Endometrium (tissue), 2 donors: ENCODE results near the gene SBNO2.
"Not testable (repeated sequence)": the region's sequence is repeated elsewhere in the genome, so short reads cannot be mapped to it uniquely, and the experiment has no call there.

Source experiments
- FAIRE-seq: peaks from 2 replicates; lab custom pipeline; 2012; peaks lifted over from hg19 to GRCh38; lab: Jason Lieb, UNC
- donor health status: control.
- donor health status: control.

Gene SBNO2

DNA sequence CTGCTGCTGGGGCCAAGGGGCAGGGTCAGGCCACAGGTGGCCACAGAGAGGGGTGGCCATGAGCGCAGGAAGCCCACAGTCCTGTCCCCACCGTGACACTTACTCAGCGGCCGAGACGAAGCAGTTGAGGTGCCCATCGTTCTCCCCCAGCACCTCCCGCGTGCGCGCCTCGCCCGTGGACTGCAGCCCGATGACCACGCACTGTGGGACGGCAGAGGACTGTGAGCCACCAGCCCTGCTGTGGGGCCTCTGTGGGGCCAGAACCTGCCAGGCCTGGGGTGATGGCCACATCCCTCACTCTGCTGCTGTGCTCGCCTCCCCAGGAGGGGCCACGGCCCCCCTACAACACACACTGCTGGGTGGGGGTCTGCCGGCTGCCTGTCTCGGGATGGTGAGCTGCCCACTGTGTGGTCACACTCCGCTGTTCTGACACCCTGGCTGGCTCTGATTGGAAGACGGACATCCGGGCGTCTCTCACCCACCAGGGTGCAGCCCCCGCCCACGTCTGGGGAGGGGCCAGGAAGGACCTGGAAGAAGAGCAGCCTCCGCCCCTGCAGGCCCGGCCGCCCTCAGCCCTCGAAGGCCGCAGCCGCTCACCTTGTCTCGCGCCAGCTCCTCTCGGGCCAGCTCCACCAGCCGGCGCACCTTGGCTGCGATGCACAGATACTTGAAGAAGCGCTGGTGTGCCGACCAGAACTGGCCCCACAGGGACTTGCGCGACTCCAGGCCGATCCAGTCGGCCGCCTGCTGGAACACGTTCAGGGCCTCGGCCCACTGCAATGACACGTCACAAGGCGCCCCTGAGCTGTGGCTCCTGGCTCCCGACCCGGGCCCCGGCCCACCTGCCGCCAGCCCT is 57.1 kb downstream of the SBNO2 start:
- no peak for FAIRE-seq

DNA sequence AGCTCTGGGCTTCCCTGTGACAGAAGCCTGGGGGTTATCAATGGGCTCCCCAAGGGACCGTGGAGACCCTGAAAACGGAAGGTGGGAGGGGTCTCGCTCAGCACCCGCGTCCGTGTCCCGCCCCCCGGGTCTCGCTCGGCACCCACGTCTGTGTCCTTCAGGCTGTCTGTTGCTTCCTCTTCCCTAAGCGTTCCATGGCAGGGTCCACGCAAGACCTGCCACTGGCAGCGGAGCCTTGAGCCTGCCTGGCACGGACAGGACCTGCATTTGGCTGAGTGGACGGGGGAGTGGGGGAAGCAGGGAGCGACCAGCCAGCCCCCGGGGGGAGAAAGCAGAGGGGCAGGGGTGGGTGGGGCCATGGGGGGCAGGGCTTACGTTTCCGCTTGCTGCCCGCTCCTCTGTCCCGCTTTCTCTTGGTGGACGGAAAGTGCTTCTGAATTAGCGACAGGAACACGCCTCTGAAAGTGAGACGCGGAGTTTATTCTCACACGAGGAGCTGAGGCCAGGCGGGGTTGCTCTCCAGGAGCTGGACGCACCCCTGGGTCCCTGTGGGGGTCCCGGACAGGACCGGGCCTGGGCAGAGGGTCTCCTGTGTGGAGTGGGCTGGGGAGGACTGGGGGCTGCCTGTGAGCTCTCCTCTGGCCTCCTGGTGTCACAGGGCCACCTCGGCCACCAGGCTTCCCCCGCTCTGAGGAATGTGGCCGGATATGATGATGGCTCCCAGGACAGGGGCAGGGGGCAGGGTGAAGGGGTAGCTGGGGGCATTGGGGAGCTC is 58.2 kb downstream of the SBNO2 start:
- FAIRE-seq = no peak

DNA sequence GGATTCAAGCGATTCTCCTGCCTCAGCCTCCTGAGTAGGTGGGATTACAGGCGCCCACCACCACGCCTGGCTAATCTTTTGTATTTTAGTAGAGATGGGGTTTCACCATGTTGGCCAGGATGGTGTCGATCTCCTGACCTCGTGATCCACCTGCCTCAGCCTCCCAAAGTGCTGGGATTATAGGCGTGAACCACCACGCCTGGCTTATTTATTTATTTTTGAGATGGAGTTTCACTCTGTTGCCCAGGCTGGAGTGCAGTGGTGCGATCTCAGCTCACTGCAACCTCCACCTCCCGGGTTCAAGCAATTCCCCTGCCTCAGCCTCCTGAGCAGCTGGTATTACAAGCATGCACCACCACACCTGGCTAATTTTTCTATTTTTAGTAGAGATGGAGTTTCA is 59.3 kb downstream of the SBNO2 start:
- not testable (repeated sequence) for FAIRE-seq

DNA sequence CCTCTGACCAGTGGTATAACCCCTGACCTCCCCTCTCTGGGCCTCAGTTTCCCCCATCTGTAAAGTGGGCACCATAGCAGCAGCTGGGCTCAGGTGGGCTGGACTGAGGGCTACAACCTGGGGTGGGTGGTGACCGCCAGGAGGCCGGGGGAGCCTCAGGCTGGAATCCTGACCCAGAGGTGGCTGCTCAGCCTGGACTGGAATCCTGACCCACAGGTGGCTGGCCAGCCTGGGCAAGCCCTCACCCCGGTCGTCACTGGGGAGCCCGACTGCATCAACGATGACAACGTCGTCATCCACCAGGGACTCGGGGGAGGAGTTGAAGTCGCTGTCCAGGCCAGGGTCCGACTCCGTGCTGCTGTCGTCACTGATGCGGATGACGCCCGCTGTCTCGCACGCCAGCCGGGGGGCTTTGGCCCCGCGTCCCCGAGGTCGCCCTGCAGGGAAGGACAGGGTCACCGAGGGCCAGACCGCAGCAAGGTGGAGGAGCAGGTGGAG is 60.0 kb downstream of the SBNO2 start:
- no peak for FAIRE-seq

DNA sequence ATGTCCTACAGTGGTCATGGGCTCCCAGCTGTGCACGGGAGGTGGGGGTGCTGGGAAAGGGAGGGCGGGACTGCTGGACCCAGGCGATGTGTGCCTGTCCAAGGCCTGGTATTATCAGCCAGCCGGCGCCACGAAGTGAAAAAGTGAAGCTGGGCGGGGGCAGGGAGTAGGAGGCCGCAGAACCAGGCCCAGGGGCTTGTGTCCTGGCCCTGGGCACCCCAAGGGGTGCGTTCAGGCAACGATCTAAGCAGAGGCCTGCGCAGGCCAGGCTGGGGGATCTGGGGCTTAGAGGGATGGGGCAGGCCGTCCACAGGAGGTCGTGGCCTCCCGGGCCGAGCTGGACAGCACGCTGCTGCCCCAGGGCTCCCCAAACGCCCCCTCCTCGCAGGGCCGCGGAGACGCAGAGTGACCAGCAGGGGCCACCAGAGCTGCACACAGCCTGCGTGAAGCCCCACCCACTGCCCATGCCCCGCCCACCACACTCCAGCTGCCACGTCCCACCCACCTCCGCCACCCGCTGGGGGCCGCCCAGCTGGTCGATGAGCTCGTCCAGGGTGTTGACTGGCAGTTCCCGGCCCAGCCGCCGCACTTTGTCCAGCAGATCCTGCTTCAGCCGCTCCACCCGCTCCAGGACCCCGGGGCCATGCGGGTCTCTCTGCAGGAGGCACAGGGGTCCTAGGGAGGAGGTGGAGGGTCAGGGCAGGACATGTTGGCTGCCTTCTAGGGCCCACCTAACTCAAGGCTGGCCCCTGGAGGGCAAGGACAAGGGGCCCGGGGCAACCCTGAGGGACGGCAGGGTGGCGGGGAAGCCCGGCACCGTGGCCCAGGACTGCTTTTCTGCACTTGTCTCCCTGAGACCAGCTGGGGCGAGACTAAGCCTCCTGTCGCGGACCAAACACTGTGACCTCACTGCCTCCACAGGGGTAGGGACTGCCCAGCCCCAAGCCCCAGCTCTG is 60.8 kb downstream of the SBNO2 start:
- no peak for FAIRE-seq

DNA sequence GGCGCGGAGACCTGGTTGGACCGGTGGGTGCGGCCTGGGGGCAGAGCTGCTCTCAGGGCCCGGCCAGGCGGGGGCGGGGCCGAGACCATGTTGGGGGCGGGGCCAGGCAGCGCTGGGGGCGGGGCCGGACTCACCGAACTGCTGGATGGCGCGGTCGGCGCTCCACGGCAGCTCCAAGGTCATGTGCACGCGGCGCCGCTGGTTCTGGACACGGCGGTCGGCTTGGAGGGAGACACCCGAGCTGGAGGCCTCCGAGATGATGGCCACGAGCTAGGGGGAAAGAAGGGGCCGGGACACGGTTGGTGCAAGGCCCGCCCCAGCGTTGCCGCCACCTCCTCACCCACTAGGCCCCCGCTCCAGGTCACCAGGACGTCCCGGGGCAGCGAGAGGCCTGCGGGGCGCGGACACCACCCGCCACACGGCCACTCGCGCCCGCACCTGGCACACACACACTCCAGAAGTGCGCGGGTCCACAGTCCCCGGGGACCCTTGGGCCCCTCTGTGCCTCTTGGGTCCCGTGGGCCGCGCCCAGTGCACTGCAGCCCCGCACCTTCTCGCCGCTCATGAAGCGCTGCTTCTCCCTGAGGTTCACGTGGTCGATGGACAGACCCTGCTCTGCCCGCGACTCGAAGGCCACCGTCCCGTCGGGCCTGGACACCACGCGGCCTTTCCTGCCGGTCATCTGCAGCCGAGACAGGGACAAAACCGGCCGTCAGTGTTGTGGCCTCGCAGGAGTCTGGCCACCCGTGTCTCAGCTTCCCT is 61.6 kb downstream of the SBNO2 start:
- no peak for FAIRE-seq

DNA sequence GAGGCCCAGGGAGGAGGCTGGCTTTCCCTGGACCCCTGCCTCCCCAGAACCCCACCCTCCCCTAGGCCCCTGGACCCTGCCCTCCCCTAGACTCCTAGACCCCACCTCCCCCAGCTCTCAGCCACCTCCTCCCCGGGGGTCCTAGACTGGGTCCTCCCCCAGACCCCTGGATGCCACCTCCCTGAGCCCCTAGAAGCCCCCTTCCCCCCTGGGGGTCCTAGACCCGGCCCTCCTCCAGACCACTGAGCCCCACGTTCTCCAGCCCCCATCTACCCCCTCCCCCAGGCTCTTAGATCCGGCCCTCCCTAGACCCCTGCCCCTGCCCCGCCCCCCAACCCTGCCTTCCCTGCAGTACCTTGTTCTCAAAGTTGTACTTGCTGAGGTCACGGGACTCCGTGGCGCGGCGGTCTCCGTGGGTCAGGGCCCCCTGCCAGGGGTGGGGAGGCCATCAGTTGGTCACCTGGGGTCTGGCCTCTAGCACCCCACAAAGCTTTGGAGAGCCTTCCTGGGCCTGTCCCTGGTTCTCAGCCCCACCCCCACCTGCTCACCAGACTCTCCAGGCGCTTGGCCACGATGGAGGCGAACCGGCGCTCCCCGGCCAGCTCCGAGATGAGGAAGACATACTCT is 62.3 kb downstream of the SBNO2 start:
- no peak for FAIRE-seq

DNA sequence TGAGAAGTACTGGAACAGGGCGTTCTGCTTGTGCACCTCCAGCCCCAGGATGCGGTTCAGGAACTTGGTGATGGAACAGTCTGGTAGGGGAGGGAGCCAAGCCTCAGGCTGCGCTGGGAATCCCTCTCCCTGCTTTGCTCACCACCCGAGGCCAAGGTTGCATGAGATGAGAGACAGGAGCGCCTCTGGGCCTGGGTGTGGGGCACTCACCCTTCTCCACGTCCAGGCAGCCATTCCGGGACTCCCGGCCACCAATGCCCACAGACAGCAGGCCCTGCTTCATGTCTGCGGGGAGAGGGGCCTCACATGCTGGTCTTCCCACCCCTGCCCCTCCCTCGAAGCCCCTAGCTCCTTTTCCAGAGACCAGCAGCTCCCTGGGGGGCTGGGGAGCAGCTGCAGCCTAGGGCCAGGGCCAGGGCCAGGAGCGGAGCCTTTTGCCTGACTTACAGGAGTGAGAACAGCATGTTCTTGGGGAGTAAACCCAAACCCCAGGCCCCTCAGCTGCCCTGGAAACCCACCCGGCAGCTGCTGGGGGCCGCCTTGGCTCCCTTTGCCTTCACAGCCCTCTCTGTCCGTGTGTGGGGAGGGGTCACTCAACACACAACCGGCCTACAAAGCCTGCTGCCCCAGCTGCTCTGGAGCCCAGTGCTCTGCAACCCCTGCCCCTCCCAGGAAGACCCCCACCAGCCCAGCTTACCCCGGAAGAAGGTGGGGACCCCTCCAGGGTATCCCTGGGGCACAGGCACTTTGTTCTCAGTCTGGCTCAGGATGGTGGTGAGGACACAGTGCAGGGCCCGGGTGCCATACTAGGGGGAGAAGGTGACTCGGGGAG is 63.0 kb downstream of the SBNO2 start:
- FAIRE-seq = no peak

DNA sequence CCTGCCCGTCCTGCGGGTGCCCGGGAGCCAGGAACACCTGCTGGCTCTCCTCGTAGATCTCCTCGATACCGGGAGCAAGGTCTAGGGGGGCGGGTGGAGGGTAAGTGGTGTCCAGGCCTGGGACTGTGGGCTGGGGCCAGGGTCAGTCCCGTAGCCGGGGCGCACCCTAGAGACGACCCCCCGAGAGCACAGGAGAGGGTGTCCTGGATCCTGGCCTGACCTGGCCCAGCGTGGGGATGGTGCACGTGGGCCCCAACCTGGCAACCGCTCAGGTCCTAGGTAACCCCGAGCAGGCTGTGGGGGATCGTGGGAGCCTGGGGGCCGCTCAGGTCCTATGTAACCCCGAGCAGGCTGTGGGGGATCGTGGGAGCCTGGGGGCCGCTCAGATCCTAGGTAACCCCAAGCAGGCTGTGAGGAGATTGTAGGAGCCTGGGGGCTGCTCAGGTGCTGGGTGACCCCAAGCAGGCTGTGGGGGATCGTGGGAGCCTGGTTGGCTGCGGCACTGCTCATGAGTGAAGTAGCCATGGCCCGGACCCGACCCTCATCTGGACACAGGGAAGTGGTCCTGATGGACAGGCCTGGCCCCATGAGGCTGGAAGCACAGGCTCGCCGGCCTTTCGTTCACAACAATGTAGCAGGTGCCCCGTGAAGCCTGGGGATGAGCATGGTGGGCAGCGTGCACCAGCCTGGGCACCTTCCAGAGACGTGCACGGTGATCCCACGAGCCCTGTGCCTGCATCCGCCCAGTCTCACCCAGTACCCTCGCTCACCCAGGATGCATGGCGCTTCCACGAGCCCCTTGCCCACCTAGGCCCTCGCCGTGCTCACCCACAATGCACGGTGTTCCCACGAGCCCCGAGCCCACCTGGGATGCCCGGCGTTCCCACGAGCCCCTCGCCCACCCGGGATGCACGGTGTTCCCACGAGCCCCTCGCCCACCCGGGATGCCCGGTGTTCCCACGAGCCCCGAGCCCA is 64.1 kb downstream of the SBNO2 start:
- no peak for FAIRE-seq

DNA sequence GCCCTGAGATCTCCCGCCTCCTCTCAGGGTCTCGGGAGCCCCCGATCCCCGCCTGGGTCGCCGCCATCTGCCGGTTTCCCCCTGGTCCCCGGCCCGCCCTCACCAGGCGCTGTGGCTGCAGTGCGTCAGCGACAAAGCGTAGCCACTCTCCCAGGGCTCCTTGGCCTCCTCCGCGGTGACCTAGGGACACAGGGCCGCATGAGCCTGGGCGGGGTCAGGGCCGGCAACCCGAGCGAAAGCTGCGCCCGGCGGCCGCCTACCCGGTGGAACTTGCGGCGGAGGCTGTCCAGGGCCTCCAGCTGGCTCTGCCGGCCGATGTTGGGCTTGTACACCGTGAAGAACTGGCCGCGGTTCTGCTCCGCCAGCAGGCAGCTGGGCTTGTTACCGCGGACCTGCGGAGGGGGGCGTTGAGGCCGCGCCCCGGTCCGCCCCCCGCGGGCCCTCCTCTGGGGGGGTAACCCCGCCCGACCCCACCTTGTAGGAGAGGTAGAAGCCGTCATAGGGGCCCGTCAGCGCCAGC is 65.0 kb downstream of the SBNO2 start:
- no peak for FAIRE-seq

DNA sequence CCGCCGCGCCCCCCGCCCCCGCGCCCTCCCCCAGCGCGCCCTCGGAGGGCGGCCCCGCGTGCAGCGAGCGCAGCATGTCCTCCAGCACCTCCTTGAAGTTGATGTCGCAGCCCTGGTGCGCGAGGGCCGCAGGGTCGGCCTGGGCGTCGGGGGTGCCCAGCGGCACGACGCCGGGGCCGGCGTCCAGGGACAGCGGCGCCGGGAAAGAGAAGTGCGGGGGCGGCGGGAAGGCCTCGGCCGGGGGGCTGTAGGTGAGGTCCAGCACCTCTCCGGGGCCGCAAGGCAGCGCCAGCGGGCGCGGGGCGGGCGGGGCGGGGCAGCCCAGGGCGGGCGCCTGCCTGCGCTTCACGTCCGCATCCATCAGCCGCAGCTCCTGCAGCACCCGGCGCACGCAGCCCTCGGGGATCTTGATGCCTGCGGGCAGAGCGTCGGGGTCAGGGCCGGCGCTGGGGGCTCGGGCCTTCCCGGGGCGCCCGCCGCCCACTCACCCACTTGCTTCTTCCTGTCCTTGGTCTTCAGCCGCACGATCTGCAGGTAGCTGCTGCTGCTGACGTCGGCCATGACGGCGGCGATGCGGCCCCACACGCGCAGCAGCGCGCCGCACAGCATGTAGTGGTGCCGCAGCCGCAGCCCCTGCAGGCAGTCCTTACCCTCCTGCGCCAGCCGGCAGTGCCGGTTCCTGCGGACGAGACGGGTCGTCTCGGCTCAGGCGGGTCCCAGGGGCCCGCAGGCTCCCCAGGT is 65.6 kb downstream of the SBNO2 start:
- FAIRE-seq = no peak

DNA sequence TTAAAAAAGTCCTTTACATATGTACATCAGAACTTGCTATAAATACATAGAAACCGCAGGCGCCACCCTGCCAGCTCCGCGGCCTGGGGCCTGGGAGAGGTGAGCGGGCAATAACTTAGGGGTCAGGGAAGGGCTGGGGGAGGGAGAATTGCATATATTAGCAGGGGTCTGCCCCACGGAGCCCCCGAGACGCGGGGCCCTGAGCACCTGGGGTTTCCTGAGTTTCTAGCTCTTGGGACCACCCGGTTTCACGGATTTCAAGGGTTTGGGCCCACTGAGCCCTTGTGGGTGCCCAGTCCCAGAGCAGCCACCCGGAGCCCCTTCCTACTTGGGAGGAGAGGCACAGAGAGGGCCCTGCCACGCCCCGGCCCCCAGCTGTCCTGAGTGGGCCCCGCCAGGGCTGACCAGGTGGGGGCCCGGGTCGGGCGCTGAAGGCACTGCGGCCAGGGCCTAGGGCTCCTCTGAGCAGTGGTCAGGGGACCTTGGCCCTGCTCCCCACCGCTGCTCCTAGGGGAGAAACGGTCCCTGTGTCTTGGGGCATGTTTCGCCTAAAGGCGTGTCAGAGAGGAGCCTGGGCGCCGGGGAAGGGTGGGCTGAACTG is 66.3 kb downstream of the SBNO2 start:
- no peak for FAIRE-seq

DNA sequence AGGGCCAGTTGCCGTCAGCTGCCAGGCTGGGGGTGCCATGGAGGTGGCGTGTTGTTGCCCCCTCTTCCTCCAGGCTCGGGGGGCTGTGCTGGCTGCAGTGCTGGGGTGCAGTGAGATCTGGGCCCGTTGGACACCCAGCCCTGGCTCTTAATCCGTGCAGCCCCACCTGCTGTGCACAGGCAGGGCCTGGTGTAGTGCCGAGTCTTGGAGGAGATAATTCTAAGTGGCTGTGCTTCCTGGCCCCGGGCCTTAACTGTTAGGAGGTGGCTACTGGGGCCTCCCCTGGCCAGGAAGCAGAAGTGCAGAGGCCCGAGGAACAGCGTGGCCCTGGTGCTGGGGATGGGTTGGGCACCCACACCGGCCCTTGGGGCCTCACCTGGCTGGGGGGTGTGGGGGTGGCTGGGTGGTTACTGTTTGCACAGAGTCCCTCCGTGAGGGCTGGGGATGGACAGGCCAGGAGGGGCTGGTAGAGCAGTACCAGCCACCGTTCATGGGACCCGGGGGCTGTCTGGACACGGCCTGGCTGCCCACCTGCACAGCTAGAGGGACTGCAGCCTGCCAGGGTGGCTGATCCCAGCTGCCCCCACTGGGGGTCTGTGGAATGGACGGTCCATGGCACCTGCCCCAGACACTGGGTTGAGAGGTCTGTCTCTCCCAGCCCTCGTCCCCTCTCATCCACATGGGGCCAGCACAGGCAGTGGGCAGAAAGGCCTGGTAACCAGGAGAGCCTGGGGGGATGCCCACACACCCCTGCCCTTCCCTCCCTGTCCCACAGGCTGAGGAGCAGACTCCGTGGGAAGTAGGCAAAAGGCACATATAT is 67.0 kb downstream of the SBNO2 start:
- FAIRE-seq = no peak

DNA sequence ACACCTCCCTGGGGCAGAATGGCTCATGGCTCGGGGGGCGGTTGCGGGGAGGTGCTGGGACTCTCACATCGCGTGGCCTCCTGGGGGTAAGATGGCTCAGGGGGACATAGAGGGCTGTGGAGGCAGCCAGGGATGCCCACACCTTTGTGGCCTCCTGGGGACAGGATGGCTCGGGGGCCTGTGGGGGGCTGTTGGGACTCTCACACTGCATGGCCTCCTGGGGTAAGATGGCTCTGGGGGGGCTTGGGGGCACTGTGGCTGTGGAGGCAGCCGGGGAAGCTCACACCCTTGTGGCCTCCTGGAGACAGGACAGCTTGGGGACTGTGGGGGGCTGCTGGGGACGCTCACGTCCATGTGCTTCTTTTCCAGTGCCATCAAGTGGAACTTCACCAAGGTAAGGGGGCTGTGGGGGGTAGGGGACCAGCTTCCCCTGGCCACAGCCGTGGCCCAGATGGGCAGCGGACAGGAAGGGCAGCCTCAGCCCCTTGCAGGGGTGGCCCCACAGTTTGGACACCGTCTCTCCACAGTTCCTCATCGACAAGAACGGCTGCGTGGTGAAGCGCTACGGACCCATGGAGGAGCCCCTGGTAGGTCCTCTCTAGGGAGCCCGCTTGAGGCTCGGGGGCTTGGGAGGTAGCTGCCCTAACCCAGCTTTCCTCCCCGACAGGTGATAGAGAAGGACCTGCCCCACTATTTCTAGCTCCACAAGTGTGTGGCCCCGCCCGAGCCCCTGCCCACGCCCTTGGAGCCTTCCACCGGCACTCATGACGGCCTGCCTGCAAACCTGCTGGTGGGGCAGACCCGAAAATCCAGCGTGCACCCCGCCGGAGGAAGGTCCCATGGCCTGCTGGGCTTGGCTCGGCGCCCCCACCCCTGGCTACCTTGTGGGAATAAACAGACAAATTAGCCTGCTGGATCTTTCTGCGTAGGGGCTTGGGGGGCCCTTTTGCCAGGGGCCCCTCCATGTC is 67.9 kb downstream of the SBNO2 start:
- no peak for FAIRE-seq
